ENCODE results near the gene ARPC2.

DNA sequence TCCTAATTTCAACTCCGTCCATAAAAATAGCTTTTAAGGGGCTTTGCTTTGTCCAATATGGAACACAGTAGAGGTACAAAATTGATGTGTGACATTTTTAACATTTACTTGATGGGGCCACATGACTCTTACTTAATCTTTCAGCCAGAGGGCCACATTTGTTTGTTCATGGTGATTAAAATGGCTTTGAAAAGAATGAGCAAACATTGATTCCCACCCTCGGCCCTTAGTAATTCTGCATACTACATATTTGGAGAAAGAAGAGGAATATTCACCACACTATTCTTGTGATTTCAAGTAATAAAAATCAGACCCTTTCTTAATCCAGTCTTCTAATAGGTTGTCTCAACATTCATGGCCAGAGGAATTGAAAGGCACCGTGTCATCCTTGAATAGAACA is 17.5 kb downstream of the ARPC2 start:
- TF ChIP-seq, protein P1, sequence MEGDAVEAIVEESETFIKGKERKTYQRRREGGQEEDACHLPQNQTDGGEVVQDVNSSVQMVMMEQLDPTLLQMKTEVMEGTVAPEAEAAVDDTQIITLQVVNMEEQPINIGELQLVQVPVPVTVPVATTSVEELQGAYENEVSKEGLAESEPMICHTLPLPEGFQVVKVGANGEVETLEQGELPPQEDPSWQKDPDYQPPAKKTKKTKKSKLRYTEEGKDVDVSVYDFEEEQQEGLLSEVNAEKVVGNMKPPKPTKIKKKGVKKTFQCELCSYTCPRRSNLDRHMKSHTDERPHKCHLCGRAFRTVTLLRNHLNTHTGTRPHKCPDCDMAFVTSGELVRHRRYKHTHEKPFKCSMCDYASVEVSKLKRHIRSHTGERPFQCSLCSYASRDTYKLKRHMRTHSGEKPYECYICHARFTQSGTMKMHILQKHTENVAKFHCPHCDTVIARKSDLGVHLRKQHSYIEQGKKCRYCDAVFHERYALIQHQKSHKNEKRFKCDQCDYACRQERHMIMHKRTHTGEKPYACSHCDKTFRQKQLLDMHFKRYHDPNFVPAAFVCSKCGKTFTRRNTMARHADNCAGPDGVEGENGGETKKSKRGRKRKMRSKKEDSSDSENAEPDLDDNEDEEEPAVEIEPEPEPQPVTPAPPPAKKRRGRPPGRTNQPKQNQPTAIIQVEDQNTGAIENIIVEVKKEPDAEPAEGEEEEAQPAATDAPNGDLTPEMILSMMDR (conservative IDR thresholded peaks at IDR 0.05; ENCODE audit: low read depth, low read length) = no peak
- TF ChIP-seq EZH2 (IDR thresholded peaks at IDR 0.05; ENCODE audit: low read length, unreplicated experiment) (no peak), EZH2phosphoT487 (IDR thresholded peaks at IDR 0.05; ENCODE audit: borderline replicate concordance, low read length) (no peak)
